Measurements from ENCODE around the gene RPL18.
"Not testable (repeated sequence)": the region's sequence is repeated elsewhere in the genome, so short reads cannot be mapped to it uniquely, and the experiment has no call there.

DNA sequence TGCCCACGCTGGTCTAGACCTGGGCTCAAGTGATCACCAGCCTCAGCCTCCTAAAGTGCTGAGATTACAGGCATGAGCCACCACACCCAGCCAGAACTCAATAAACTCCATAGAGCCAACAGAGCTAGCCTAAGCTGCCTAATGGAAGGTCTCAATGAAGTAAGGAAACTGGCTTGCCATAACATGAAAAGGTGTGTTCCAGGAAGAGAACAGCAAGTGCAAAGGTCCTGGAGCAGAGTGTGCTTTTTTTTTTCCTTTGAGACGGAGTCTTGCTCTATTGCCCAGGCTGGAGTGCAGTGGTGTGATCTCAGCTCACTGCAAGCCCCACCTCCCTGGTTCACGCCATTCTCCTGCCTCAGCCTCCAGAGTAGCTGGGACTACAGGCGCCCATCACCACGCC lies 38.9 kb upstream of the RPL18 start:
- not testable (repeated sequence) for TF ChIP-seq EZH2phosphoT487 (IDR thresholded peaks at IDR 0.05; ENCODE audit: insufficient read depth, low read depth); EZH2 (IDR thresholded peaks at IDR 0.05; ENCODE audit: insufficient read depth, poor library complexity, severe bottlenecking)
